Measurements from ENCODE around the gene SNX27.

SNX27 gene

DNA sequence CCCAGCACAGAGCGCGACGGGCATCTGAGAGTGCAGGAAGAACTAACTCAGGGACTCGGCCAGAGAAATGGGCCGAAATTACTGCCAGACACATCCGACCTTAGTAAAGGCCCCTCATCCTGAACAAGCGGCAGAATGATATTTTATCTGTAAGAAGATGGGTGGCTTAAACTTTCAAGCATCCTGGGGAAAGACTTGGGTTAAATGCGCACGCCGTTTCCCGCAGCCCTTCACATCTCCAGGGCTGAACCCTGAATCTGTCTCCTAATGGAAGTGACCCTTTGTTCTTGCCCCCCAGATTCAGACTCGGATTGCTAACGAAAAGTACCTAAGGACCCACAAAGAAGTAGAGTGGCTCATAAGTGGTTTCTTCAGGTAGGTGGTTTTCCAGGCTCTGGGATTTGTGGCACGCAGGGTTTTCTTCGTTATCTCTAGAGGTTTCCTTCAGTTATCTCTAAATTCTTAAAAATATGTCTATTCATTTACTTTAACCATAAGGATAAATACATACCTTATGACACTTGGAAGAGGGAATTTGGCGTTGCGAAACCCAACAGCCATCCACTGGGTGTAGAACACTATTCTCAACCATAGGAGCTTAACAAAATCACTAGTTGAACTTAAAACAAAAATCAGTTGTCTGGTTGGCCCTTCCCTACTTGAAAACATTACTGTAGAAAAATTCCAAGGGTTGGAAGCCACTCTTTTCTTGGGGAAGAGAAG, 110.1 kb downstream of the SNX27 start (continued):
- TF ChIP-seq ZFHX2 (tag by site-specific recombination; conservative IDR thresholded peaks at IDR 0.05) (no peak), ZBTB20 (tag by site-specific recombination; IDR thresholded peaks at IDR 0.05) (no peak), PRDM1 (tag by site-specific recombination; IDR thresholded peaks at IDR 0.05) (no peak), IKZF3 (tag by site-specific recombination; IDR thresholded peaks at IDR 0.05) (no peak)
- TF ChIP-seq, protein P1, sequence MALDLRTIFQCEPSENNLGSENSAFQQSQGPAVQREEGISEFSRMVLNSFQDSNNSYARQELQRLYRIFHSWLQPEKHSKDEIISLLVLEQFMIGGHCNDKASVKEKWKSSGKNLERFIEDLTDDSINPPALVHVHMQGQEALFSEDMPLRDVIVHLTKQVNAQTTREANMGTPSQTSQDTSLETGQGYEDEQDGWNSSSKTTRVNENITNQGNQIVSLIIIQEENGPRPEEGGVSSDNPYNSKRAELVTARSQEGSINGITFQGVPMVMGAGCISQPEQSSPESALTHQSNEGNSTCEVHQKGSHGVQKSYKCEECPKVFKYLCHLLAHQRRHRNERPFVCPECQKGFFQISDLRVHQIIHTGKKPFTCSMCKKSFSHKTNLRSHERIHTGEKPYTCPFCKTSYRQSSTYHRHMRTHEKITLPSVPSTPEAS (tag by site-specific recombination; IDR thresholded peaks at IDR 0.05) = no peak
- TF ChIP-seq, protein P2, sequence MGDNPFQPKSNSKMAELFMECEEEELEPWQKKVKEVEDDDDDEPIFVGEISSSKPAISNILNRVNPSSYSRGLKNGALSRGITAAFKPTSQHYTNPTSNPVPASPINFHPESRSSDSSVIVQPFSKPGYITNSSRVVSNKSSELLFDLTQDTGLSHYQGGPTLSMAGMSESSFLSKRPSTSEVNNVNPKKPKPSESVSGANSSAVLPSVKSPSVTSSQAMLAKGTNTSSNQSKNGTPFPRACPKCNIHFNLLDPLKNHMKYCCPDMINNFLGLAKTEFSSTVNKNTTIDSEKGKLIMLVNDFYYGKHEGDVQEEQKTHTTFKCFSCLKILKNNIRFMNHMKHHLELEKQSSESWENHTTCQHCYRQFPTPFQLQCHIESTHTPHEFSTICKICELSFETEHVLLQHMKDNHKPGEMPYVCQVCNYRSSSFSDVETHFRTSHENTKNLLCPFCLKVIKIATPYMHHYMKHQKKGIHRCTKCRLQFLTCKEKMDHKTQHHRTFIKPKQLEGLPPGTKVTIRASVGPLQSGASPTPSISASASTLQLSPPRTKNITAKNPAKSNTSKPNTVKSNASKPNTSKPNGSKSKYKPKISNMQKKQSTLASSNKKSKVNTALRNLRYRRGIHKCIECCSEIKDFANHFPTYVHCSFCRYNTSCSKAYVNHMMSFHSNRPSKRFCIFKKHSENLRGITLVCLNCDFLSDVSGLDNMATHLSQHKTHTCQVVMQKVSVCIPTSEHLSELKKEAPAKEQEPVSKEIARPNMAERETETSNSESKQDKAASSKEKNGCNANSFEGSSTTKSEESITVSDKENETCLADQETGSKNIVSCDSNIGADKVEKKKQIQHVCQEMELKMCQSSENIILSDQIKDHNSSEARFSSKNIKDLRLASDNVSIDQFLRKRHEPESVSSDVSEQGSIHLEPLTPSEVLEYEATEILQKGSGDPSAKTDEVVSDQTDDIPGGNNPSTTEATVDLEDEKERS (tag by site-specific recombination; IDR thresholded peaks at IDR 0.05) = no peak

DNA sequence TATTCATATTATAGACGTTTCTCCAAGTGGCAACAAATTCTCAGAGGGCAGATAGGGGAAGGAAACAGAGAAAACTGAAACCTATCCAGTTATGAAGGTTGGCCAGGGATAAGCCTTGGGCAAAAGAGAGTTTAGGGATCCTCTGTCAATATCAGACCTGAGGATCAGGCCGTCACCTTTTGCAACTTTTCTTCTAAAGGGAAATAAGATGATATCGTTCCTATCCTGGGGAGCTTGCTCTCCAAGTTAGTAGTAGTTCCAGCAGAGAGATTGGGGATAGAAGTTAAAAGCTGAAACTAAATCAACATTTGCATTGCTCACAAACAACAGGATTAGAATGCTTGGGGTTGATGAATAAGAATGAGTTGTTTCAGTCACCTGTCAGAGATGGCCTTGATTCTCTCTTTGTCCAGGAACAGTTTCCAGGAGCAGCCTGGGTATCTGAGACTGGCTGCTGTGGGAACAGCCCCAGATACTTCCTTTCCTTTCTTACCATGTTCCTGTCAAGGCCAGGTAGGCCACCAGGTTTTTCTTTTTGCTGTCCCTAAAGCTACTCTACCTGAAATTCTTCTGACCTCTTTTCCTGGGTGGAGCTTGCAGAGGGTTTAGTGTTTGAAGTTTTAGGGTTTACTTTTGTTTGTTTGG, 112.0 kb downstream of the SNX27 start:
- ChIA-PET POLR2A (interaction anchor here (0.7 kb wide), 1 partner anchor 922 kb away, joined by 3 read pairs; no protein-coding TSS in a partner anchor), CTCF (interaction anchor here (1.1 to 3.0 kb wide), 2 partner anchors 11 kb away, joined by 3 to 12 read pairs; no protein-coding TSS in a partner anchor)
- peak; percentile 80; the same call in 1 of the 2 replicates for TF ChIP-seq ZBTB48 (tag by site-specific recombination; IDR thresholded peaks at IDR 0.05)
- no peak for TF ChIP-seq ZFP69B (tag by site-specific recombination; IDR thresholded peaks at IDR 0.05)
- Histone ChIP-seq H3K4me1 (ENCODE audit: control insufficient read depth, insufficient read depth, low read length) (no peaks in the 10 kb centered on the region), H3K4me3 (ENCODE audit: low read depth, low read length) (no peak overlapping the region), H3K9me3 (ENCODE audit: control insufficient read depth, insufficient read depth, low read depth, low read length) (no peaks in the 10 kb centered on the region), H3K27ac (ENCODE audit: extremely low read depth, low read depth, low read length) (no peak overlapping the region), H3K36me3 (ENCODE audit: control insufficient read depth in 2 of 2, insufficient read depth in 1 of 2, low read length in 2 of 2) (no peaks in the 10 kb centered on the region)

DNA sequence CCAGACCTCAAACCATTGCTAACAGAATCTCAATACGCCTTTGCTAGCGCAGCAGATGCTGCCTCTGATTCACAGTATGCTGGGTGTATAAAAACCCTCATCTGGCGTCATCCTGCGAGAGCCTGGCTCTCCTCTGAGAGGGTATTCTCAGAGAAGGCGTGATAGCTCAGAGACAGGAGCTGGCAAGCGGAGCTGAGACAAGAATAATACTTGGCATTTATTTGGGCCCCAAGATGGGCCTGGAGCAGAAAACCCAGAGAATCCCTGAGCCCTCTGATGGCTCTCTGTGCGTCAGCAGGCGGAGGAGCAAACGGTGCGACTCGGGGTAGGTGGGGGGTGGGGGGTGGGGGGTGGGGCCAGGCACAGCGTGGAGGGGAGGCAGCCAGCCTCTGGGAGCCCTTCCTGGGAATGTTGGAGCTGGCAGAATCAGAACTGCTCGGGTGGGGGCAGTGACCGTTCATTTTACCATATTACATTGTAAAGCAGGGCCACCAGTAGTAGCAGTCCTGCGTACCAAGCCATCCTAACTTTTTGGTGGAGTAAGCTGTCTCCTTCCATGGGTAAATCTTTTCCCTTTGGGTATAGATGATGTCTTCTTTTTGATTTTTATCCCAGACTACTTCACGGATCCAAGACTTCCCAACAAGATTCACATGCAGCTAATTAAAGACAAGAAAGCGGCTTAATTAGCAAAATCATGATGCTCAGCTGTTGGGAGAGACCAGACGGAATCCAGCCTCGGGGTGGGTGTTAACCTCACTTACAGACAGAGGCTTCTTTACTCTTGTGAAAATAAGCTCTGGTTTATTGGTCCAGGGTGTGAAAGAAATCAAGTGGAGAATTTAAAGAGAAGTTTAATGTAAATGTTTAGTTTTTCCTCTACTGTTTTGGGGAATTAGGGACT, 116.6 kb downstream of the SNX27 start:
- TF ChIP-seq SP3 (tag by site-specific recombination; IDR thresholded peaks at IDR 0.05) = no peak
- TF ChIP-seq, protein P3, sequence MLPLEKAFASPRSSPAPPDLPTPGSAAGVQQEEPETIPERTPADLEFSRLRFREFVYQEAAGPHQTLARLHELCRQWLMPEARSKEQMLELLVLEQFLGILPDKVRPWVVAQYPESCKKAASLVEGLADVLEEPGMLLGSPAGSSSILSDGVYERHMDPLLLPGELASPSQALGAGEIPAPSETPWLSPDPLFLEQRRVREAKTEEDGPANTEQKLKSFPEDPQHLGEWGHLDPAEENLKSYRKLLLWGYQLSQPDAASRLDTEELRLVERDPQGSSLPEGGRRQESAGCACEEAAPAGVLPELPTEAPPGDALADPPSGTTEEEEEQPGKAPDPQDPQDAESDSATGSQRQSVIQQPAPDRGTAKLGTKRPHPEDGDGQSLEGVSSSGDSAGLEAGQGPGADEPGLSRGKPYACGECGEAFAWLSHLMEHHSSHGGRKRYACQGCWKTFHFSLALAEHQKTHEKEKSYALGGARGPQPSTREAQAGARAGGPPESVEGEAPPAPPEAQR (tag by site-specific recombination; IDR thresholded peaks at IDR 0.05) = no peak
- no peak for TF ChIP-seq IKZF3 (tag by site-specific recombination; IDR thresholded peaks at IDR 0.05)
- no peak for TF ChIP-seq ZEB2 (tag by site-specific recombination; IDR thresholded peaks at IDR 0.05)
- no peak for TF ChIP-seq ZNF677 (tag by site-specific recombination; IDR thresholded peaks at IDR 0.05)
- TF ChIP-seq ZNF311 (tag by site-specific recombination; IDR thresholded peaks at IDR 0.05; ENCODE audit: borderline replicate concordance) = no peak
- TF ChIP-seq, protein P4, sequence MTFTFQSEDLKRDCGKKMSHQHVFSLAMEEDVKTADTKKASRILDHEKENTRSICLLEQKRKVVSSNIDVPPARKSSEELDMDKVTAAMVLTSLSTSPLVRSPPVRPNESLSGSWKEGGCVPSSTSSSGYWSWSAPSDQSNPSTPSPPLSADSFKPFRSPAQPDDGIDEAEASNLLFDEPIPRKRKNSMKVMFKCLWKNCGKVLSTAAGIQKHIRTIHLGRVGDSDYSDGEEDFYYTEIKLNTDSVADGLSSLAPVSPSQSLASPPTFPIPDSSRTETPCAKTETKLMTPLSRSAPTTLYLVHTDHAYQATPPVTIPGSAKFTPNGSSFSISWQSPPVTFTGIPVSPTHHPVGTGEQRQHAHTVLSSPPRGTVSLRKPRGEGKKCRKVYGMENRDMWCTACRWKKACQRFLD (tag by site-specific recombination; IDR thresholded peaks at IDR 0.05) = no peak
- TF ChIP-seq, protein P5, sequence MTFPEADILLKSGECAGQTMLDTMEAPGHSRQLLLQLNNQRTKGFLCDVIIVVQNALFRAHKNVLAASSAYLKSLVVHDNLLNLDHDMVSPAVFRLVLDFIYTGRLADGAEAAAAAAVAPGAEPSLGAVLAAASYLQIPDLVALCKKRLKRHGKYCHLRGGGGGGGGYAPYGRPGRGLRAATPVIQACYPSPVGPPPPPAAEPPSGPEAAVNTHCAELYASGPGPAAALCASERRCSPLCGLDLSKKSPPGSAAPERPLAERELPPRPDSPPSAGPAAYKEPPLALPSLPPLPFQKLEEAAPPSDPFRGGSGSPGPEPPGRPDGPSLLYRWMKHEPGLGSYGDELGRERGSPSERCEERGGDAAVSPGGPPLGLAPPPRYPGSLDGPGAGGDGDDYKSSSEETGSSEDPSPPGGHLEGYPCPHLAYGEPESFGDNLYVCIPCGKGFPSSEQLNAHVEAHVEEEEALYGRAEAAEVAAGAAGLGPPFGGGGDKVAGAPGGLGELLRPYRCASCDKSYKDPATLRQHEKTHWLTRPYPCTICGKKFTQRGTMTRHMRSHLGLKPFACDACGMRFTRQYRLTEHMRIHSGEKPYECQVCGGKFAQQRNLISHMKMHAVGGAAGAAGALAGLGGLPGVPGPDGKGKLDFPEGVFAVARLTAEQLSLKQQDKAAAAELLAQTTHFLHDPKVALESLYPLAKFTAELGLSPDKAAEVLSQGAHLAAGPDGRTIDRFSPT (tag by site-specific recombination; IDR thresholded peaks at IDR 0.05) = no peak
- TF ChIP-seq ZNF658 (tag by site-specific recombination; IDR thresholded peaks at IDR 0.05) = no peak
- no peak for TF ChIP-seq ZNF623 (tag by site-specific recombination; IDR thresholded peaks at IDR 0.05)
- no peak for TF ChIP-seq ZNF670 (tag by site-specific recombination; IDR thresholded peaks at IDR 0.05; ENCODE audit: low read depth)
- TF ChIP-seq, protein P6, sequence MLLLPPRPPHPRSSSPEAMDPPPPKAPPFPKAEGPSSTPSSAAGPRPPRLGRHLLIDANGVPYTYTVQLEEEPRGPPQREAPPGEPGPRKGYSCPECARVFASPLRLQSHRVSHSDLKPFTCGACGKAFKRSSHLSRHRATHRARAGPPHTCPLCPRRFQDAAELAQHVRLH (tag by site-specific recombination; IDR thresholded peaks at IDR 0.05) = no peak
- TF ChIP-seq ZNF837 (tag by site-specific recombination; IDR thresholded peaks at IDR 0.05) = no peak
- Histone ChIP-seq H3K4me1 (ENCODE audit: control insufficient read depth, insufficient read depth, low read length) (no peaks in the 10 kb centered on the region), H3K4me3 (ENCODE audit: low read depth, low read length) (no peak overlapping the region), H3K36me3 (ENCODE audit: control insufficient read depth in 2 of 2, insufficient read depth in 1 of 2, low read length in 2 of 2) (no peaks in the 10 kb centered on the region), H3K9me3 (ENCODE audit: control insufficient read depth, insufficient read depth, low read depth, low read length) (no peaks in the 10 kb centered on the region), H3K27ac (ENCODE audit: extremely low read depth, low read depth, low read length) (no peak overlapping the region)
- POLR2A ChIA-PET = interaction anchor here (0.6 kb wide), 1 partner anchor 506 kb away, joined by 8 read pairs; no protein-coding TSS in a partner anchor
- CTCF ChIA-PET = interaction anchor here (2.9 kb wide), 1 partner anchor 134 kb away, joined by 12 read pairs; no protein-coding TSS in a partner anchor
